IMR-90 (cell line): ENCODE measurements around the gene CASZ1. TPM values are rescaled to one million over a fixed set of nuclear protein-coding genes. Genes with fewer than 3 reads are reported as not detected.

Source experiments
- ATAC-seq: fragments of 200-7000 bp; cut with Tn5 transposase; 2 replicates; pipeline ENCODE4 v1.9.1; 2020; ENCODE audit warnings: low read depth, mild to moderate bottlenecking, moderate library complexity
- BruUV-seq: library from RNA; stranded (reverse); fragments of 400-500 nt; replicated peaks from 2 replicates; lab custom pipeline; 2021; lab: Mats Ljungman, UMichigan
- CTCF ChIA-PET: fragments of 300-600 bp; formaldehyde crosslinking; extraction: SDS; loops from one replicate; lab custom pipeline; 2021; ENCODE audit warnings: antibody characterized with exemption; lab: Yijun Ruan, JAX
- POLR2A ChIA-PET: fragments of 300-600 bp; sonication (Branson Sonifier 250); formaldehyde crosslinking; loops from one replicate; lab custom pipeline; 2022; ENCODE audit warnings: antibody characterized with exemption; ENCODE audit not compliant: unreplicated experiment; lab: Charles Lee
- DNase-seq: peaks from one replicate; pipeline ENCODE4 v3.0.0; 2013
- H2AFZ ChIP-seq: replicated peaks from 2 replicates; pipeline ENCODE3; 2013; ENCODE audit warnings: low read length, mild to moderate bottlenecking; ENCODE audit not compliant: poor library complexity
- H2AK5ac ChIP-seq: 2 replicates; pipeline ENCODE4 v1.6.1; 2013; ENCODE audit warnings: low read depth, low read length, inconsistent platforms
- H2AK9ac ChIP-seq: replicated peaks from 2 replicates; pipeline ENCODE3; 2013; ENCODE audit warnings: mild to moderate bottlenecking, low read depth, low read length, moderate library complexity; ENCODE audit not compliant: poor library complexity
- H2BK120ac ChIP-seq: 2 replicates; pipeline ENCODE4 v1.6.1; 2013; ENCODE audit warnings: low read depth, low read length, inconsistent platforms
- H2BK15ac ChIP-seq: 3 replicates; pipeline ENCODE4 v1.6.1; 2013; ENCODE audit warnings: low read depth, low read length, inconsistent platforms
- H2BK20ac ChIP-seq: 2 replicates; pipeline ENCODE4 v1.6.1; 2013; ENCODE audit warnings: low read depth, mild to moderate bottlenecking, inconsistent platforms, low read length, moderate library complexity
- H2BK5ac ChIP-seq: 2 replicates; pipeline ENCODE4 v1.6.1; 2013; ENCODE audit warnings: mild to moderate bottlenecking, low read depth, low read length, inconsistent platforms; ENCODE audit not compliant: poor library complexity, severe bottlenecking
- H3K14ac ChIP-seq: replicated peaks from 2 replicates; pipeline ENCODE4 v1.6.1; 2013; ENCODE audit warnings: low read depth, low read length, inconsistent platforms
- H3K18ac ChIP-seq: 2 replicates; pipeline ENCODE4 v1.6.1; 2013; ENCODE audit warnings: low read depth, low read length, control low read depth
- H3K23ac ChIP-seq: 2 replicates; pipeline ENCODE4 v1.6.1; 2013; ENCODE audit warnings: low read depth, low read length, inconsistent platforms
- H3K27ac ChIP-seq: 2 replicates; pipeline ENCODE4 v1.5.1; 2013; ENCODE audit warnings: mild to moderate bottlenecking, control low read depth, low read length; ENCODE audit not compliant: insufficient read depth
- H3K27me3 ChIP-seq: 2 replicates; pipeline ENCODE4 v1.6.1; 2013; ENCODE audit warnings: low read length; ENCODE audit not compliant: control insufficient read depth, insufficient read depth
- H3K36me3 ChIP-seq: 2 replicates; pipeline ENCODE4 v1.6.1; 2013; ENCODE audit warnings: low read length, mixed read lengths; ENCODE audit not compliant: control insufficient read depth, insufficient read depth
- H3K4ac ChIP-seq: 2 replicates; pipeline ENCODE4 v1.6.1; 2013; ENCODE audit warnings: low read depth, low read length, inconsistent platforms
- H3K4me1 ChIP-seq: 2 replicates; pipeline ENCODE4 v1.6.1; 2013; ENCODE audit warnings: low read length, mixed read lengths; ENCODE audit not compliant: control insufficient read depth, insufficient read depth
- H3K4me2 ChIP-seq: 2 replicates; pipeline ENCODE4 v1.6.1; 2013; ENCODE audit warnings: low read depth, mild to moderate bottlenecking, control low read depth, low read length, moderate library complexity
- H3K4me3 ChIP-seq: 2 replicates; pipeline ENCODE4 v1.5.1; 2013; ENCODE audit warnings: low read depth, mild to moderate bottlenecking, control low read depth, low read length, moderate library complexity; ENCODE audit not compliant: insufficient read depth
- H3K56ac ChIP-seq: 2 replicates; pipeline ENCODE4 v1.6.1; 2013; ENCODE audit warnings: low read length, inconsistent platforms; ENCODE audit not compliant: insufficient read depth; ENCODE audit errors: extremely low read depth
- H3K79me1 ChIP-seq, 2 experiments: 2 replicates each; pipeline ENCODE4 v1.6.1; 2013; ENCODE audit warnings: low read length in 2 of 2, inconsistent platforms in 1 of 2, low read depth in 1 of 2
- H3K9ac ChIP-seq: 2 replicates; pipeline ENCODE4 v1.6.1; 2013; ENCODE audit warnings: low read depth, low read length, control low read depth
- H3K9me1 ChIP-seq: 2 replicates; pipeline ENCODE4 v1.6.1; 2013; ENCODE audit warnings: low read length, inconsistent platforms; ENCODE audit not compliant: insufficient read depth
- H3K9me3 ChIP-seq: 2 replicates; pipeline ENCODE4 v1.6.1; 2013; ENCODE audit warnings: low read length; ENCODE audit not compliant: control insufficient read depth, insufficient read depth
- H4K20me1 ChIP-seq: 2 replicates; pipeline ENCODE4 v1.6.1; 2013; ENCODE audit warnings: low read length, inconsistent platforms; ENCODE audit not compliant: insufficient read depth
- H4K5ac ChIP-seq: 2 replicates; pipeline ENCODE4 v1.6.1; 2013; ENCODE audit warnings: mild to moderate bottlenecking, low read depth, low read length, control low read depth
- H4K8ac ChIP-seq, 2 experiments: 2 replicates each; pipeline ENCODE4 v1.6.1; 2013; ENCODE audit warnings: low read depth in 2 of 2, low read length in 2 of 2, control low read depth in 1 of 2, inconsistent platforms in 1 of 2
- H4K91ac ChIP-seq: 2 replicates; pipeline ENCODE4 v1.6.1; 2013; ENCODE audit warnings: low read depth, low read length, inconsistent platforms; ENCODE audit not compliant: insufficient read depth
- BHLHE40 ChIP-seq: fragments of 150-350 bp; IDR thresholded peaks from 2 replicates; pipeline ENCODE4 v1.6.1; 2016; ENCODE audit warnings: mild to moderate bottlenecking, low read depth, low read length
- CEBPB ChIP-seq: IDR thresholded peaks from 2 replicates; pipeline ENCODE4 v1.6.1; 2012; ENCODE audit warnings: low read depth, low read length, improper control_type of control experiment
- MAZ ChIP-seq: IDR thresholded peaks from 2 replicates; pipeline ENCODE4 v1.6.1; 2012; ENCODE audit warnings: low read depth, mild to moderate bottlenecking, low read length, improper control_type of control experiment, moderate library complexity, borderline replicate concordance
- MXI1 ChIP-seq: IDR thresholded peaks from 2 replicates; pipeline ENCODE4 v1.6.1; 2012; ENCODE audit warnings: low read depth, mild to moderate bottlenecking, low read length, moderate library complexity, borderline replicate concordance
- NFE2L2 ChIP-seq: fragments of 150-350 bp; IDR thresholded peaks from 2 replicates; pipeline ENCODE4 v1.6.1; 2016; ENCODE audit warnings: low read depth, mild to moderate bottlenecking, low read length
- RCOR1 ChIP-seq: IDR thresholded peaks from 2 replicates; pipeline ENCODE4 v1.6.1; 2012; ENCODE audit warnings: mild to moderate bottlenecking, low read length, improper control_type of control experiment; ENCODE audit not compliant: insufficient replicate concordance
- SMC3 ChIP-seq: fragments of 150-350 bp; IDR thresholded peaks from 2 replicates; pipeline ENCODE4 v1.6.1; 2016; ENCODE audit warnings: low read depth, mild to moderate bottlenecking, antibody characterized with exemption, low read length, moderate library complexity
- WGBS, 2 experiments: methylation state at CpG; one replicate each; pipeline versions ENCODE4 v1.1.5 to v1.1.7; 2013; ENCODE audit warnings: missing lambda C conversion rate in 2 of 2; ENCODE audit not compliant: insufficient read length in 1 of 2; ENCODE audit errors: extremely low coverage in 2 of 2; 5-methylcytosine and 5-hydroxymethylcytosine counted together
- dilution Hi-C: fragments of 300-500 bp; cut with HindIII; formaldehyde crosslinking; loops from one replicate; pipeline ENCODE4 v1.14.3; 2018; ENCODE audit warnings: low sequenced_read_pairs; ENCODE audit not compliant: unreplicated experiment
- in situ Hi-C: fragments of 300-500 bp; cut with MboI; formaldehyde crosslinking; loops from 3 replicates; pipeline ENCODE4 v1.14.3; 2019; ENCODE audit warnings: low sequenced_read_pairs, inconsistent platforms, mixed read lengths
- intact Hi-C: fragments of 100-400 bp; cut with micrococcal nuclease; formaldehyde crosslinking; loops from 2 replicates; pipeline ENCODE4 v1.10.0; 2022
- polyA plus RNA-seq, 3 experiments: library from polyadenylated mRNA; depleted of rRNA; stranded (reverse); fragments of >200 nt; gene quantifications; 2 replicates each; pipeline ENCODE4 v1.2.3, GENCODE V29; 2012; ENCODE audit warnings: low replicate concordance in 1 of 3
- total RNA-seq: library from RNA; depleted of rRNA; stranded (reverse); fragments of >200 nt; gene quantifications from 2 replicates; pipeline ENCODE4 v1.2.3, GENCODE V29; 2012
- TF ChIP-seq, protein P1 (sequence below): fragments of 150-350 bp; IDR thresholded peaks from 2 replicates; pipeline ENCODE4 v1.6.1; 2016; ENCODE audit warnings: low read depth, mild to moderate bottlenecking, low read length, moderate library complexity, borderline replicate concordance

Gene CASZ1
- total and polyA plus RNA-seq, 2 of the 4 experiments (the other 2 are of a cell fraction), result 0.18 to 0.24 TPM

DNA sequence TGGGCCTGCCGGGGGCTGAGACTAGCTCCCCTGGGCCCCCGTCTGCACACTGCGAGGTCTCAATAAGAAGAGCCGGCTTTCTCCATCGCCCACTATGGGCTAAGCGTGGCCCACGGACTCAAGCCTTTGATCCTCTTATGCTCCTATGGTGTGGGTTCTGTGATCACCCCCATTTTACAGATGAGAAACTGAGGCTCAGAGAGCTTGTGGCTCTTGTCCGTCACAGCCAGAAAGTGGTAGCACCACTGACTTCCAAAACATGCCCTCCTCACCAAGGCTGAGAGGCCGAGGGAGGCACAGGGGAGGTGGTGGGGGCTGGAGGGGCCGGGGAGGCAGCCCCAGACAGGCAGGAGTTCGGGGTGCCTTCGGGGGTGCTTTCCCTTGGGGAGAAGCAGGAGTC is 39.0 kb upstream of the CASZ1 start:
- H2AFZ ChIP-seq, result no peak overlapping the region
- no peak overlapping the region for H4K91ac ChIP-seq
- dilution Hi-C loops, result no loop called here
- H3K4ac ChIP-seq, result no peak overlapping the region
- H3K56ac ChIP-seq, result no peak overlapping the region
- H2BK20ac ChIP-seq, result no peak overlapping the region
- no peaks in the 10 kb centered on the region; the same call in 1 of the 2 replicates for H4K20me1 ChIP-seq
- H2BK120ac ChIP-seq, result no peak overlapping the region
- no peaks in the 10 kb centered on the region for H3K9me3 ChIP-seq
- H4K8ac ChIP-seq, result no peak overlapping the region
- no peak overlapping the region for H3K14ac ChIP-seq
- no peak overlapping the region for H3K4me2 ChIP-seq
- H3K9ac ChIP-seq, result no peak overlapping the region
- no CpG with 5 or more reads among the region's 12 CpGs for WGBS, 2 experiments
- in situ Hi-C loops, result no loop called here
- H2AK9ac ChIP-seq, result no peak overlapping the region
- POLR2A ChIA-PET, result no interaction called here
- H3K4me1 ChIP-seq, result no peaks in the 10 kb centered on the region
- H3K18ac ChIP-seq, result no peak overlapping the region
- no peak overlapping the region for H2AK5ac ChIP-seq
- CTCF ChIA-PET, result no interaction called here
- no peaks in the 10 kb centered on the region for H3K79me1 ChIP-seq
- no peak overlapping the region for H3K27ac ChIP-seq
- no TSS peak for BruUV-seq
- no peaks in the 10 kb centered on the region for H3K9me1 ChIP-seq
- H3K27me3 ChIP-seq, result peaks cover 51% of the 10 kb centered on the region
- H2BK15ac ChIP-seq, result no peak overlapping the region
- intact Hi-C loops, result no loop called here
- no peak overlapping the region for H4K5ac ChIP-seq
- TF ChIP-seq MAZ (no peak), RCOR1 (no peak), BHLHE40 (no peak), CEBPB (no peak), SMC3 (no peak), MXI1 (no peak), NFE2L2 (no peak)
- TF ChIP-seq, protein P1, sequence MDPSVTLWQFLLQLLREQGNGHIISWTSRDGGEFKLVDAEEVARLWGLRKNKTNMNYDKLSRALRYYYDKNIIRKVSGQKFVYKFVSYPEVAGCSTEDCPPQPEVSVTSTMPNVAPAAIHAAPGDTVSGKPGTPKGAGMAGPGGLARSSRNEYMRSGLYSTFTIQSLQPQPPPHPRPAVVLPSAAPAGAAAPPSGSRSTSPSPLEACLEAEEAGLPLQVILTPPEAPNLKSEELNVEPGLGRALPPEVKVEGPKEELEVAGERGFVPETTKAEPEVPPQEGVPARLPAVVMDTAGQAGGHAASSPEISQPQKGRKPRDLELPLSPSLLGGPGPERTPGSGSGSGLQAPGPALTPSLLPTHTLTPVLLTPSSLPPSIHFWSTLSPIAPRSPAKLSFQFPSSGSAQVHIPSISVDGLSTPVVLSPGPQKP, result no peak
- ATAC-seq (no peak), DNase-seq (no peak)
- H3K4me3 ChIP-seq, result no peak overlapping the region
- H3K23ac ChIP-seq, result no peak overlapping the region
- H2BK5ac ChIP-seq, result no peak overlapping the region
- no peaks in the 10 kb centered on the region for H3K36me3 ChIP-seq
